HG02943 (cell line): ENCODE data around the gene PRKCG.
"Not testable (repeated sequence)": the region's sequence is repeated elsewhere in the genome, so short reads cannot be mapped to it uniquely, and the experiment has no call there.

Source experiments
- ATAC-seq: cut with Tn5 transposase; IDR thresholded peaks from one replicate; pipeline ENCODE4 v1.9.1; 2021; ENCODE audit warnings: mild to moderate bottlenecking, low read depth, moderate library complexity; ENCODE audit not compliant: unreplicated experiment

Gene PRKCG

GRCh38 chr19:53881482-53882390 lies at the start of gene PRKCG:
TSS of gene PRKCG (plus strand) at chr19:53882197. CDS start at chr19:53882495, 298 bp downstream.
- ATAC-seq = no peak

- ATAC-seq = not testable (repeated sequence)
Observed at GRCh38 chr19:53832861-53833260, 49.1 kb upstream of the PRKCG start.

GRCh38 chr19:53838446-53838845 lies 43.6 kb upstream of the PRKCG start:
- ATAC-seq = not testable (repeated sequence)

DNA sequence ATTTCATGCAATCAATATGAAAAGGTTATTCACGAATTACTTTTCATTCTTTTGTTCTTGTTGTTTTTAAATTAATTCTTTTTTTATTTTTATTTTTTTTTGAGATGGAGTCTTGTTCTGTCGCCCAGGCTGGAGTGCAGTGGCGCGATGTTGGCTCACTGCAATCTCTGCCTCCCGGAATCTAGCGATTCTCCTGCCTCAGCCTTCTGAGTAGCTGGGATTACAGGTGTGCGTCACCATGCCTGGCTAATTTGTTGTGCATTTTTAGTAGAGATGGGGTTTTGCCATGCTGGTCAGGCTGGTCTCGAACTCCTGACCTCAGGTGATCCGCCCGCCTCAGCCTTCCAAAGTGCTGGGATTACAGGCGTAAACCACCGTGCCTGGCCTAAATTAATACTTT lies 41.8 kb upstream of the PRKCG start:
- not testable (repeated sequence) for ATAC-seq

DNA sequence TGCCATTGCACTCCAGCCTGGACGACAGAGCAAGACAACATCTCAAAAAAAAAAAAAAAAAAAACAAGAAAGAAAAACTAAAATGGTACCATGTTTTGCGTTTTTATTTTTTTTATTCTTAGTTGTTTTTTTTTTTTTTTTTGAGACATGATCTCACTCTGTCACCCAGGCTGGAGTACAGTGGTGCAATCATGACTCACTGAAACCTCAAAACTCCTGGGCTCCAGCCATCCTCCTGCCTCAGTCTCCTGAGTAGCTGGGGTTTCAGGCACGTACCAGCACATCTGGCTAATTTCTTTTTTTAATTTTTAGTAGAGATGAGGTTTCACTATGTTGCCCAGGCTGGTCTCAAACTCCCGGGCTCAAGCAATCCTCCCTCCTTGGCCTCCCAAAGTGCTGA lies 41.1 kb upstream of the PRKCG start:
- not testable (repeated sequence) for ATAC-seq

DNA sequence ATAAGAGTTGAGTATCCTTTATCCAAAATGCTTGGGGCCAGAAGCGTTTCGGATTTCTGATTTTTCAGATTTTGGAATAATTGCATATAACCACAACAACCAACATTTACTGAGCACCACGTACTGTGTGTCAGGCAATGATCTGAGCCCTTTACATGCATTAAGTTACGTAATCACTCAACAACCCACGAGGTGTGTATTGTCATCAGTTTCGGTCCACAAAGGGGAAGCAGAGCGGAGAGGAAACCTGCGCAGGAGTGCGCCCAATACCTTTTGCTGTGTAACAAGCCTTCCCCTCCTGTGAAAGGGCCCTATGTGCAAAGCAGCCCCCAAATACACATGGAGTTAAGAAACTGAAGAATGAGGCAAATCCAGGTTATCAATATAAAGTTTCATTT lies 37.1 kb upstream of the PRKCG start:
- ATAC-seq = no peak

DNA sequence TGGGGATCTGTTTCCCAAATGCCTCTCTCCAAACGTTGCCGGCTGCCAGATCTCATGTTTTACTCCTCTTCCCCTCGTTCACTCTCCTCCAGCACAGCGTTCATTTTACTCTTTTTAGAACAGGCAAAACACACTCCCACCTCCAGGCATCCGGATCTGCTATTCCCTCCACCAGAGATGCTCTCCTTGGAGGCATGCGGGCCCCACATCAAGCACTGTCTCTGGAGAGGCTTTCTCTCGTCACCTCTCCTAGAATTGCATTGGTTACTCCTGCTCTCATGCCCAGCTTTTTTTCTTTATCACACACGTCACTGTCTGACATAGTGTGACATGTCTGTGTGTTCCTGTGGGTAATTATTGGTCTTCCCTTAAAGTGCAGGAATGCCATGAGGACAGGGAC lies 34.4 kb upstream of the PRKCG start:
- no peak for ATAC-seq

- ATAC-seq = no peak
Observed at GRCh38 chr19:53849237-53849676, 32.7 kb upstream of the PRKCG start.

GRCh38 chr19:53853707-53854106 lies 28.3 kb upstream of the PRKCG start:
- no peak for ATAC-seq

GRCh38 chr19:53864308-53864836 lies 17.6 kb upstream of the PRKCG start:
- no peak for ATAC-seq

DNA sequence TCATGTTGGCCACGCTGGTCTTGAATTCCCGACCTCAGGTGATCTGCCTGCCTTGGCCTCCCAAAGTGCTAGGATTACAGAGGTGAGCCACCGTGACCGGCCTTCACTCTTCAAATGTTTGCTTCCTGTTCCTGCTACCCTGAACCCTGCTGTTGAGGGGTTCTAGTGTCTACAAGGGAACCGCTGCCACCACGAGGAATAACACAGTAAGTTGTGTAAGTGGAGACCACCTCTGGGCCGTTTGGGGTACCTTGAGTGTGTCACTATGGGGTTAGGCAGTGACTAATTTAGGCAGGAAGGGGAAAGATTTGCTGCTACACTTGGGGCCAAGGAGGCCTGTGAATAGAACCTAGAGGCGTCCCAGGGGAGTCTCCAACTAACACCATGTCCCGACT lies 16.5 kb upstream of the PRKCG start:
- no peak for ATAC-seq

- no peak for ATAC-seq
Observed at GRCh38 chr19:53865918-53866864, 15.8 kb upstream of the PRKCG start.

DNA sequence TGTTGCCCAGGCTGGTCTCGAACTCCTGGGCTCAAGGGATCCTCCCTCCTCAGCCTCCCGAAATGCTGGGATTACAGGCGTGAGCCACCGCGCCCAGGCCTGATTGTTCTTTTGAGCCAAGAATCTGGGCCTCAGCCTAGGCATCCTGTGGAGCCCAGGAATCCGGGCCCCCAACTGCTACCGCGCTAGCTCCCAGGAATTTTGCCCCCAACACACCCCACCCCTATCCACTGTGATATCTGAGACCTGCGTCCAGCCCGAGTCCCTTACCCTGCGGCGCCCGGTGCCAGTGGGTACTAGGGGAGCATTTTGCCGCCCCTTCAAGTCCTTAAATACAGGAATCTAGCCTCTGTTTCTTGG lies 15.2 kb upstream of the PRKCG start:
- ATAC-seq = no peak

GRCh38 chr19:53867225-53868090 lies 14.5 kb upstream of the PRKCG start, which contains the start of gene MYADM:
TSS of gene MYADM (plus strand) at chr19:53867883. CDS start at chr19:53873530, 5,647 bp downstream.
- ATAC-seq = peak; percentile 63

DNA sequence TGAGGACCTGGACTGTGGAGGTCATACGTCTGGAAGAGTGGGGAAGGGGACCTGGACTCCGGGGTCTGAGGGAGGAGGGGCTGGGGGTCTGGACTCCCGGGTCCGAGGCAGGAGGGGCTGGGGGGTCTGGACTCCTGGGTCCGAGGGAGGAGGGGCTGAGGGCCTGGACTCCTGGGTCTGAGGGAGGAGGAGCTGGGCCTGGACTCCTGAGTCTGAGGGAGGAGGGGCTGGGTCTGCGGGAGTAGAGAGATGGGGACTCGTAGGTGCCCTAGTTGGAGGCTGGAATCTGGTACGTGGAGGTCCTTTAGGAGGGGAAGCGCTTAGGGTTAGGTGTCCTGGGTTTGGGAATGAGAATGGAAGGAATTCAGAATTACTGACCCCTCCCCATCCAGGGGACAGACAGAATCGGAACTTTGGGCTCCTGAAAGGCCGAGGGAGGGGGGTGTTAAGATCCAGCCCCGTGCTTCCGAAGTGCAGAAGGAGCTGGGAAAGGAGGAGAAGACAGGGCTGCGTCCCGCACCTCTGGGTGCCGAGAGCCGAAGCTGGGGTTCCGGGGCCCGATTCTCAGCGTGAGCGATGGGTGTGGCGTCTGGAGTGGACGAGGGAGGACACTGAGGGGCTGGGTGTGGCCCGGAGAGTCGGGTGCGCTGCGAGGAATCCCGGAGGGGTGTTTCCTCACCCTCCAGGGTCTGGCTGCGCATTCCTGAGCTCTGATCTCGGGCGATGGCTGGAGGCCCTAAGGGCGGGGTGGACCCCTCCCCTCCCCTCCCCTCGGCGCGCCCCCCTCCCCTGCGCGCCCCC lies 13.7 kb upstream of the PRKCG start:
- ATAC-seq = no peak

DNA sequence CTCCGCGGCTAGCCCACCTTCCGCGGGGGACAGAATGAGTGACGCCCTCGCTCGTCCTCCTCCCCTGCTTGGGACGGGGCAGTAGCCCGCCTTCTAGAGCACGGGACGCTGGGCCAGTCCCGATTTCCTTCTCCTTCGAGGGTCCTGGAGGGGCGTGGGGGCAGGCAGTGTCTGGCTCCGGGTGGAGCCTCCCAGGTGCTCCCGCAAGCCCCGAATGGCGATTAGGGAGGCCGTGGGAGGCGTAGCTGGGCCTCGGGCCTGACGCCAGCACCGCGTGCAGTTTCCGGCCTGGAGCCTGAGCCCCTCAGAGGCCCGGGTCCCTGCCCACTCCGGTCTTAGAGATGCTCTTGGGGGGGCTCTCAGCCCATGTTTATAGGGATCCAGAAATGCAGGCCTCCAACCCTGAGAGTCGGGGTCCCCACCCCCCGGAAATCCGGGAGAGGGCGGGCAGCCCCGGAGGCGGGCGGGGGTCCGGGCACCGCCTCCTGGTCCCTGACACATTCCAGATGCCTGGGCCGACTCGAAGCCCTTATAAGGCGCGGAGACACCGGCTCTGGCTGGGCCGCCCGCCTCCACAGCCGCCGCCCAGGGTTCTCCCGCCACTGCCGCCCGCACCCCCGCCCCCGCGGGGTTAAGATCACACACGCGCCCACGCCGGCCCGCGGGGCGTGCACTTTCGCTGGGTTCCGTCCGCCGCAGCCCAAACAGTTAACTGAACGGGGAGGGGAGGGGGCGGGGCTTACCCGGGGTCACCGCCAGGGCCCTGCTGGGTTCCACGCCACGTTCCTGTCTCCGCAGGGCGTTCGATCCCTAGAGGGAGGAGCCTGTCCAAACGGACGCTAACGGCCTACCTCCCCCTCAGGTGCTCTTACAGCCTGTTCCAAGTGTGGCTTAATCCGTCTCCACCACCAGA lies 12.8 kb upstream of the PRKCG start:
- no peak for ATAC-seq

GRCh38 chr19:53869805-53870484 lies 12.1 kb upstream of the PRKCG start:
- not testable (repeated sequence) for ATAC-seq

GRCh38 chr19:53870485-53870844 lies 11.5 kb upstream of the PRKCG start:
- ATAC-seq = no peak
